ENCODE measurements around the gene PRDM5.
"Not testable (repeated sequence)": the region's sequence is repeated elsewhere in the genome, so short reads cannot be mapped to it uniquely, and the experiment has no call there.

The PRDM5 gene

DNA sequence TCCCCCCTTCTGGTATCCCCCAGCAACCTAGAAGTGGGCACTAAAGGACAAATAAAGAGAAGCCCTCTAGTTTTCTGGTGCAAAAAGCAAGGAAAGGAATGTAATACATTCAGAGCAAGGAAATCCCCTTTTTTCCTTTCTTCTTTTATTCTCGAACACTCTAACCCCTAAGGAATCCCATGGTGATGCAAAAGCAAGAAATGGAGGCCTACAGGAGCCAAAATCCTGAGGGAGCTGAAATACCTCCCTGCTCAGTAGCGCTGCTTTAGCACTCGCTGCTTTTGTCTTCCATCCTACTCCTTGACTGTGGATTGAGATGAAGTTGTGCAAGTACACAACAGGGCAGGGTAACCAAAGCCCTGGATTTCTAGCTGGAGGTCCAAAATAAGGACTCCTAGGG is 251.0 kb downstream of the PRDM5 start:
- H3K4me3 ChIP-seq (ENCODE audit: low read length): no peak overlapping the region
- no peak for DNase-seq (ENCODE audit: low read depth)
- TF ChIP-seq CTCF (IDR thresholded peaks at IDR 0.05; ENCODE audit: insufficient read depth, low read depth, low read length, missing control alignments): no peak

GRCh38 chr4:120667102-120667501 is 255.4 kb downstream of the PRDM5 start:
- DNase-seq (ENCODE audit: low read depth): no peak
- H3K4me3 ChIP-seq (ENCODE audit: low read length): no peak overlapping the region
- TF ChIP-seq CTCF (IDR thresholded peaks at IDR 0.05; ENCODE audit: insufficient read depth, low read depth, low read length, missing control alignments): no peak

DNA sequence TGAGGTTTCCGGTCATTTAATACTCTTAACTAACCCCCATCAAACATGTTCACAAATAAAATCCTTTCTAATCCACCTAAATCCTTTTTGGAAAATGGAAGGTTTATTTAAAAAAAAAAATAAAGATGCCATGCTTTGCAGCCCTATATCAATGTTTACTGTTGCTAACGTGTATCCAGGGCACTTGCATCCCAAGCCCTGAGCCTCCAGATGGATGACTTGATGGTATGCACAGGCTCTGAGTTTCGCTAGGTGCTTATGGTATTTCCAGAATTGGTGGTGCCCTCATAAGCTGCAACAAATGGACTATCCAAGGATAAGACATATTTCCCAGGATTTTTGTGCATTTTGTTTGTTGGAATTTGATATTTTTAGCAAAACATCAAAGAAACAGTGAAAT is 257.7 kb downstream of the PRDM5 start:
- no peak overlapping the region for H3K4me3 ChIP-seq (ENCODE audit: low read length)
- no peak for TF ChIP-seq CTCF (IDR thresholded peaks at IDR 0.05; ENCODE audit: insufficient read depth, low read depth, low read length, missing control alignments)
- no peak for DNase-seq (ENCODE audit: low read depth)

DNA sequence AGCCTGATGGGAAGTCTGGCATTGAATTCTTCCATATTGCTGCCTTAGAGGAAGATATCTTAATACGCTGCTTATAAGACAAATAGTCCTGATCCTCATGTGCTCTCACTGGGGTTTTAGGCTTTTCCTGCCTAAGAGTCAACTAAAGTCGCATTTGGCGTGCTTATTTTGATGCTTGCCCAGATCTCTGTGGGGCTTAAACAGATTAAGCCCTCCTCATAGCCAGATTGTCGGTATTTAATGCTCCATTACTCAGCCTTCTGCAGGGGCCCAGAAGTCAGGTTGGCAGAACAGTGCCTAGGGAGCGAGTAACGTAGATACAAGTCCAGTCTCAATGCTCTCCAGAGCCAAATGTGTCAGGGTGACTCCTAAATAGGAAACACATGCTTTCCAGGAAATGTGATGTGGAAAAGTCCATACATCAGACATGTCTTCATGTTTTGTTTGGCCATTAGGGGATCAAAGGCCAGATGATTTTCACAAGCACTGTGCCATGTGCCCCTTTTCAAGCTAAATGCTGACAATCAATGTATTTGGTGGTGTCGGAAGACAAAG is 262.8 kb downstream of the PRDM5 start:
- no peak for DNase-seq (ENCODE audit: low read depth)
- TF ChIP-seq CTCF (IDR thresholded peaks at IDR 0.05; ENCODE audit: insufficient read depth, low read depth, low read length, missing control alignments): no peak
- H3K4me3 ChIP-seq (ENCODE audit: low read length): no peak overlapping the region

DNA sequence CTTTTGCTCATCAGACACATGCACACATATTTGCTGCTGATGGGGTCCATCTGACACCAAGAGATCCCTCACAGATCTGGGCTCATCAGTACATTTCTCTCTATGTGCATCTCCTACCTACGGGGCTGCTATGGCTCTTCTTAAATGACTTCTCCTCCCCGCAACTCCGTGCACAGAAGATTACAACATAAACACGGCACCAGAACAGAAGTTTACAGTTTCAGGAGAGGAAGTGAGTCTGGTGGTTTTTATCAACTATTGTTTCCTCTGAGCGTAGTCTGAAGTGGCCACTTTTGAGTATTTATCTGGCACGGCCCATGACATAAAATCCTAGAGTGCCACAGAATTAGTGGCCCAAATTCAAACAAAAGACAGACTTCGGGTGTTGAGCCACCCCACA is 263.8 kb downstream of the PRDM5 start:
- H3K4me3 ChIP-seq (ENCODE audit: low read length): no peak overlapping the region
- no peak for TF ChIP-seq CTCF (IDR thresholded peaks at IDR 0.05; ENCODE audit: insufficient read depth, low read depth, low read length, missing control alignments)
- no peak for DNase-seq (ENCODE audit: low read depth)

- no peak for DNase-seq (ENCODE audit: low read depth)
- no peak for TF ChIP-seq CTCF (IDR thresholded peaks at IDR 0.05; ENCODE audit: insufficient read depth, low read depth, low read length, missing control alignments)
- H3K4me3 ChIP-seq (ENCODE audit: low read length): no peak overlapping the region
Observed at GRCh38 chr4:120653804-120654573, 268.5 kb downstream of the PRDM5 start.

GRCh38 chr4:120648336-120648735 is 274.2 kb downstream of the PRDM5 start:
- not testable (repeated sequence) for DNase-seq (ENCODE audit: low read depth); H3K4me3 ChIP-seq (ENCODE audit: low read length)
